HL-60 (cell line): ENCODE measurements around the gene PURA.

Source experiments
- DNase-seq, 2 experiments: peaks; one replicate each; pipeline ENCODE4 v3.0.0-alpha.2; 2010 to 2020; ENCODE audit warnings: low read depth in 1 of 2, low spot score in 1 of 2
- H3K27ac ChIP-seq: fragments of 250-450 bp; sonication (Bioruptor Pico); replicated peaks from 2 replicates; pipeline ENCODE4 v1.5.1; 2020; ENCODE audit warnings: mild to moderate bottlenecking, moderate library complexity
- H3K27me3 ChIP-seq: fragments of 250-450 bp; sonication (Bioruptor Pico); 2 replicates; pipeline ENCODE4 v1.5.1; 2021; ENCODE audit warnings: mild to moderate bottlenecking, moderate library complexity; ENCODE audit not compliant: insufficient read depth, poor library complexity, severe bottlenecking
- H3K4me3 ChIP-seq: replicated peaks from 2 replicates; pipeline ENCODE4 v1.5.1; 2011; ENCODE audit warnings: mild to moderate bottlenecking, control low read depth, low read length; ENCODE audit not compliant: insufficient read depth
- CTCF ChIP-seq: IDR thresholded peaks from one replicate; pipeline ENCODE4 v1.5.1; 2011; ENCODE audit warnings: low read length, control low read depth, inconsistent platforms; ENCODE audit not compliant: insufficient read depth
- GABPA ChIP-seq: IDR thresholded peaks from 2 replicates; pipeline ENCODE4 v1.6.1; 2012; ENCODE audit warnings: low read depth
- POLR2AphosphoS5 ChIP-seq: IDR thresholded peaks from 2 replicates; pipeline ENCODE4 v1.6.1; 2012; ENCODE audit warnings: low read depth
- REST ChIP-seq: IDR thresholded peaks from 2 replicates; pipeline ENCODE4 v1.6.1; 2012; ENCODE audit warnings: low read depth; ENCODE audit not compliant: insufficient replicate concordance
- SPI1 ChIP-seq: IDR thresholded peaks from 2 replicates; pipeline ENCODE4 v1.6.1; 2012; ENCODE audit warnings: low read depth, mild to moderate bottlenecking, borderline replicate concordance

PURA gene

GRCh38 chr5:140075371-140075770 lies 38.5 kb upstream of the PURA start:
- no peak overlapping the region for H3K27ac ChIP-seq
- H3K27me3 ChIP-seq, result no peaks in the 10 kb centered on the region
- no peak overlapping the region for H3K4me3 ChIP-seq
- no peak for TF ChIP-seq SPI1
- no peak for TF ChIP-seq CTCF
- no peak for TF ChIP-seq GABPA
- TF ChIP-seq REST, result no peak
- DNase-seq, result no peak

- TF ChIP-seq CTCF (no peak), SPI1 (no peak), POLR2AphosphoS5 (no peak), GABPA (no peak), REST (no peak)
- no peak overlapping the region for H3K4me3 ChIP-seq
- no peak overlapping the region for H3K27ac ChIP-seq
These were observed 37.8 kb upstream of the PURA start for GRCh38 chr5:140076142-140076541.

GRCh38 chr5:140076788-140077187 lies 37.1 kb upstream of the PURA start:
- TF ChIP-seq SPI1, result no peak
- no peak for TF ChIP-seq POLR2AphosphoS5
- TF ChIP-seq CTCF, result no peak
- no peak for TF ChIP-seq GABPA
- TF ChIP-seq REST, result no peak
- Histone ChIP-seq H3K27me3 (no peaks in the 10 kb centered on the region), H3K27ac (no peak overlapping the region), H3K4me3 (no peak overlapping the region)
- DNase-seq, result no peak

More at GRCh38 chr5:140076142-140076541, 37.8 kb upstream of the PURA start:
- H3K27me3 ChIP-seq, result no peaks in the 10 kb centered on the region
- DNase-seq, result no peak
